CD14-positive monocyte (primary cell): ENCODE data around the gene BTBD1. TPM values are rescaled to one million over a fixed set of nuclear protein-coding genes. Genes with fewer than 3 reads are reported as not detected.

Experiments used
- DNase-seq, 3 donors: peaks; one replicate each; pipeline ENCODE4 v3.0.0-alpha.2; 2011 to 2022
- H2AFZ ChIP-seq: 2 replicates; pipeline ENCODE4 v1.6.0; 2012; ENCODE audit warnings: mild to moderate bottlenecking, low read depth, low read length, inconsistent platforms; ENCODE audit not compliant: insufficient read depth, poor library complexity, severe bottlenecking
- H3K27ac ChIP-seq, 2 donors: 1 replicate in 1 of 2; 2 replicates in 1 of 2; pipeline ENCODE4 v1.5.1; 2012 to 2013; ENCODE audit warnings: low read length in 2 of 2, control low read depth in 1 of 2, inconsistent platforms in 1 of 2, low read depth in 1 of 2, mild to moderate bottlenecking in 1 of 2
- H3K27me3 ChIP-seq, 2 donors: one replicate each; pipeline versions ENCODE4 v1.6.0 to v1.6.1; 2011 to 2013; ENCODE audit warnings: low read length in 2 of 2; ENCODE audit not compliant: control insufficient read depth in 2 of 2, insufficient read depth in 2 of 2
- H3K36me3 ChIP-seq, 2 donors: replicated peaks in 1 of 2; 1 replicate in 1 of 2; 2 replicates in 1 of 2; pipeline versions ENCODE4 v1.5.1 to v1.6.1; 2012 to 2013; ENCODE audit warnings: low read length in 2 of 2, control low read depth in 1 of 2, inconsistent platforms in 1 of 2, mild to moderate bottlenecking in 1 of 2; ENCODE audit not compliant: insufficient read depth in 2 of 2, control insufficient read depth in 1 of 2
- H3K4me1 ChIP-seq, 2 donors: 1 replicate in 1 of 2; 2 replicates in 1 of 2; pipeline versions ENCODE4 v1.5.1 to v1.6.1; 2012 to 2013; ENCODE audit warnings: low read length in 2 of 2, control low read depth in 1 of 2, inconsistent platforms in 1 of 2, mild to moderate bottlenecking in 1 of 2, moderate library complexity in 1 of 2; ENCODE audit not compliant: insufficient read depth in 2 of 2, control insufficient read depth in 1 of 2
- H3K4me2 ChIP-seq: replicated peaks from 2 replicates; pipeline ENCODE3; 2012; ENCODE audit warnings: low read length, moderate library complexity, mild to moderate bottlenecking; ENCODE audit not compliant: poor library complexity, severe bottlenecking; ENCODE audit errors: extremely low read depth
- H3K4me3 ChIP-seq, 3 experiments: fragments of 200-600 bp in 1 of 3; sonication (generic) in 1 of 3; replicated peaks in 1 of 3; 1 replicate in 2 of 3; 2 replicates in 1 of 3; pipeline ENCODE4 v1.5.1; 2011 to 2013; ENCODE audit warnings: low read length in 3 of 3, mild to moderate bottlenecking in 3 of 3, control low read depth in 2 of 3, low read depth in 2 of 3, inconsistent platforms in 1 of 3, moderate library complexity in 1 of 3
- H3K79me2 ChIP-seq: 2 replicates; pipeline ENCODE4 v1.6.0; 2012; ENCODE audit warnings: mild to moderate bottlenecking, control low read depth, inconsistent platforms, low read length, moderate library complexity; ENCODE audit not compliant: insufficient read depth
- H3K9ac ChIP-seq: 2 replicates; pipeline ENCODE4 v1.6.0; 2017; ENCODE audit warnings: low read length, mild to moderate bottlenecking; ENCODE audit not compliant: insufficient read depth, poor library complexity, severe bottlenecking
- H3K9me3 ChIP-seq, 2 donors: replicated peaks in 1 of 2; 1 replicate in 1 of 2; 2 replicates in 1 of 2; pipeline versions ENCODE4 v1.5.1 to v1.6.1; 2012 to 2013; ENCODE audit warnings: low read length in 2 of 2, control low read depth in 1 of 2; ENCODE audit not compliant: control insufficient read depth in 1 of 2, insufficient read depth in 1 of 2
- H4K20me1 ChIP-seq: 2 replicates; pipeline ENCODE4 v1.6.0; 2012; ENCODE audit warnings: mild to moderate bottlenecking, low read length, control low read depth, moderate library complexity; ENCODE audit not compliant: insufficient read depth
- H3K27ac Mint-ChIP-seq, 7 donors: one replicate each; pipeline ENCODE4 v1.8.0; 2020; ENCODE audit warnings: mild to moderate bottlenecking in 7 of 7, mixed read lengths in 7 of 7, moderate library complexity in 6 of 7, inconsistent platforms in 2 of 7
- H3K27me3 Mint-ChIP-seq, 3 donors: one replicate each; pipeline ENCODE4 v1.8.0; 2021 to 2022; ENCODE audit warnings: low read depth in 3 of 3, mild to moderate bottlenecking in 3 of 3, mixed read lengths in 3 of 3, moderate library complexity in 3 of 3, inconsistent platforms in 1 of 3
- H3K36me3 Mint-ChIP-seq, 2 donors: one replicate each; pipeline ENCODE4 v1.8.0; 2020; ENCODE audit warnings: mixed read lengths in 2 of 2, inconsistent platforms in 1 of 2, mild to moderate bottlenecking in 1 of 2
- H3K4me1 Mint-ChIP-seq: one replicate; pipeline ENCODE4 v1.8.0; 2020; ENCODE audit warnings: mild to moderate bottlenecking, mixed read lengths
- H3K4me3 Mint-ChIP-seq, 2 donors: one replicate each; pipeline ENCODE4 v1.8.0; 2020; ENCODE audit warnings: mild to moderate bottlenecking in 2 of 2, mixed read lengths in 2 of 2, moderate library complexity in 1 of 2
- H3K9me3 Mint-ChIP-seq, 7 donors: one replicate each; pipeline ENCODE4 v1.8.0; 2020 to 2022; ENCODE audit warnings: mixed read lengths in 7 of 7, mild to moderate bottlenecking in 6 of 7, moderate library complexity in 6 of 7, inconsistent platforms in 2 of 7
- WGBS: methylation state at CpG from one replicate; pipeline ENCODE4 v1.1.5; 2013; ENCODE audit warnings: missing lambda C conversion rate; ENCODE audit not compliant: insufficient coverage; 5-methylcytosine and 5-hydroxymethylcytosine counted together
- intact Hi-C, 2 donors: fragments of 100-400 bp; cut with micrococcal nuclease; formaldehyde crosslinking; loops; one replicate each; pipeline versions ENCODE4 v1.15.0 to v1.15.1; 2023
- polyA plus RNA-seq, 3 donors: library from polyadenylated mRNA; depleted of rRNA in 1 of 3; unstranded in 2 of 3; stranded (reverse) in 1 of 3; fragments of 300-500 nt in 2 of 3; fragments of >200 nt in 1 of 3; fragmentation: Illumina TruSeq in 2 of 3; gene quantifications; 1 replicate in 2 of 3; 2 replicates in 1 of 3; pipeline ENCODE4 v1.2.3, GENCODE V29; 2012 to 2021
- TF ChIP-seq, protein P1 (sequence below): fragments of 200-600 bp; IDR thresholded peaks from one replicate; pipeline ENCODE4 v1.8.0; 2022; ENCODE audit warnings: antibody characterized with exemption, mild to moderate bottlenecking

The BTBD1 gene
- polyA plus RNA-seq, 3 donors: 18.0 to 48.8 (median 37.2) TPM

DNA sequence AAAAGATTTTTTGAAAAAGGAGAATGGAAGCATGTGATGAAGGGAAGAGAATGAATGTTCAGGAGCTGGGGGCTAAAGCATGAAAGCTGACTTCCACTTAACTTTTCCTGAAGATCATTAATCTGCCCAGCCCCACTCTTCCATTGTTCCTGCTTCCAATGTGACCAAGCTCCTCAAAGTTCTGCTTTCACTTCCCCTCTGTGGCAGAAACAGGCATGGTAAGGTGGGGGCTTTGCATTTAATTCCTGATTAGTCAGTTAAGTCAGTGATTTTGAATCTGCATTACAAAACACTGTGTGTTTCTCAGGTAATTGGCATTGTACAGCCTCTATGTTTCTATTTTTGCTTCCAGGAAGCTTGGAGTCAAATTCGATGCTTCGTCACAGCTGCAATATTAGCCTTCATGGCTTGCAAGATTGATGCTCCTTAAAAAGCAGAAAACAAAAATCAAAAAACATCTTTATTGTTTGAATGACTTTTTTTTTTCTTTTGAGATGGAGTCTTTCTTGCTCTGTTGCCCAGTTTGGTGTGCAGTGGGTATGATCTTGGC is 33.1 kb upstream of the BTBD1 start:
- intact Hi-C loops: no loop called here
- Mint-ChIP-seq H3K4me3 (peak overlapping the region in 1 of 2 donors; percentile 16), H3K36me3 (peaks cover 0 to 2% of the 10 kb centered on the region in 2 donors), H3K4me1 (peaks cover 32% of the 10 kb centered on the region), H3K27ac (peak overlapping the region in 5 of 7 donors; percentile 21 to 81 (median 63)), H3K9me3 (peaks cover 3 to 14% (median 7%) of the 10 kb centered on the region in 7 donors), H3K27me3 (peaks cover 5 to 19% (median 6%) of the 10 kb centered on the region in 3 donors)
- Histone ChIP-seq H2AFZ (no peak overlapping the region), H3K9me3 (peaks cover 2 to 7% of the 10 kb centered on the region in 2 donors), H3K27me3 (no peaks in the 10 kb centered on the region), H3K4me3 (peak overlapping the region in 1 of 3 experiments; percentile 10), H3K27ac (no peak overlapping the region), H3K36me3 (no peaks in the 10 kb centered on the region), H3K79me2 (no peaks in the 10 kb centered on the region), H3K4me2 (peak overlapping the region; percentile 27), H4K20me1 (no peaks in the 10 kb centered on the region), H3K9ac (no peak overlapping the region), H3K4me1 (peaks cover 21 to 27% of the 10 kb centered on the region in 2 donors)
- peak; percentile 48 to 74 (median 69) for DNase-seq
- TF ChIP-seq, protein P1, sequence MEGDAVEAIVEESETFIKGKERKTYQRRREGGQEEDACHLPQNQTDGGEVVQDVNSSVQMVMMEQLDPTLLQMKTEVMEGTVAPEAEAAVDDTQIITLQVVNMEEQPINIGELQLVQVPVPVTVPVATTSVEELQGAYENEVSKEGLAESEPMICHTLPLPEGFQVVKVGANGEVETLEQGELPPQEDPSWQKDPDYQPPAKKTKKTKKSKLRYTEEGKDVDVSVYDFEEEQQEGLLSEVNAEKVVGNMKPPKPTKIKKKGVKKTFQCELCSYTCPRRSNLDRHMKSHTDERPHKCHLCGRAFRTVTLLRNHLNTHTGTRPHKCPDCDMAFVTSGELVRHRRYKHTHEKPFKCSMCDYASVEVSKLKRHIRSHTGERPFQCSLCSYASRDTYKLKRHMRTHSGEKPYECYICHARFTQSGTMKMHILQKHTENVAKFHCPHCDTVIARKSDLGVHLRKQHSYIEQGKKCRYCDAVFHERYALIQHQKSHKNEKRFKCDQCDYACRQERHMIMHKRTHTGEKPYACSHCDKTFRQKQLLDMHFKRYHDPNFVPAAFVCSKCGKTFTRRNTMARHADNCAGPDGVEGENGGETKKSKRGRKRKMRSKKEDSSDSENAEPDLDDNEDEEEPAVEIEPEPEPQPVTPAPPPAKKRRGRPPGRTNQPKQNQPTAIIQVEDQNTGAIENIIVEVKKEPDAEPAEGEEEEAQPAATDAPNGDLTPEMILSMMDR: no peak
- no CpG with 5 or more reads among the region's 2 CpGs for WGBS

DNA sequence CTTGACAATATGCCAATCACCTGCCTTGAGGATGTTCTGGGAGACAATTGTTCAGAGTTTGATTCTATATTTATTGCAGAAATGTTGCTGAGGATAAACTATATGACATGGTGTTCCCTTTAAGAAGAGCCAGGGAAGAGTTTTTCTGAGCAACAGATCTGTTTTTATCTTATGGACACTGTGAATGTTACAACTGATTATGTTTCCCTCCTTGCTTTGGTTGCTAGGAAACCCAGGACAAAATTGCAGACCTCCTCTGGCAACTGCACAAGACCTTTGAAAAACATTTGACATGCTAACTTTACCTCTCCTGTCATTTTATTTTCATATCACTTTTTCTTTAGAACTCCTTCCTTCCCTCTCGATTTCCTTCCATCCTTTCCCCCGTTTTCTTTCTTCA is 32.2 kb upstream of the BTBD1 start:
- Mint-ChIP-seq H3K27ac (peak overlapping the region in 3 of 7 donors; percentile 39 to 81 (median 50)), H3K9me3 (peaks cover 3 to 14% (median 7%) of the 10 kb centered on the region in 7 donors), H3K27me3 (peaks cover 4 to 12% (median 5%) of the 10 kb centered on the region in 3 donors), H3K4me1 (peaks cover 31% of the 10 kb centered on the region), H3K4me3 (no peak overlapping the region), H3K36me3 (peaks cover 0 to 2% of the 10 kb centered on the region in 2 donors)
- Histone ChIP-seq H3K9me3 (peaks cover 2 to 7% of the 10 kb centered on the region in 2 donors), H3K4me1 (peaks cover 21 to 27% of the 10 kb centered on the region in 2 donors), H3K27me3 (no peaks in the 10 kb centered on the region), H2AFZ (no peak overlapping the region), H3K36me3 (no peaks in the 10 kb centered on the region), H3K4me2 (no peak overlapping the region), H3K4me3 (no peak overlapping the region), H3K27ac (no peak overlapping the region), H4K20me1 (no peaks in the 10 kb centered on the region), H3K79me2 (no peaks in the 10 kb centered on the region), H3K9ac (no peak overlapping the region)
- DNase-seq: no peak
- TF ChIP-seq, protein P1: no peak
- intact Hi-C loops: no loop called here
- WGBS: 23% methylated on average over 2 of the region's 2 CpGs
